ENCODE results near the gene BEND4. TPM values are rescaled to one million over a fixed set of nuclear protein-coding genes. Genes with fewer than 3 reads are reported as not detected.

The BEND4 gene
- total RNA-seq, 3 donors from 2014 or later: 0.14 to 0.51 (median 0.19) TPM

DNA sequence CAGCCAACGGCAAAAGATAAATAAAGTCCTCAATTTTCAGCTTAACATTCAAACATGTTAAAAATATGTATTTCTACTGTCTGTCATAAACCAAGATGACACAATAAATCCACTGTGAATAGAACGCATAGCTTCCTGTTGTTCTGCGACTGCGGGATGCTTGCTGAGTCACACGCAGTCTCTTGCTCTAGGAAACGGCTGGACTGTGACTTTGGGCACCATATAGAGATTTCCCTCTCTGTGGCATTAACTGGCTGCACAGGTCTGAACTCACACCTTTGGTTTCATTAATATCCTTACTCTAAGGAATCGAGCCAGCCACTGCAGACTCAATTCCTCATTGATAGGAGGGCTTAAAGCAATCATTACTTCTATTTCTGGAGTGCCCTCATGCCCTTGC, 8.4 kb downstream of the BEND4 start:
- Histone ChIP-seq H3K4me3 (no peak overlapping the region), H3K36me3 (ENCODE audit: low read depth) (no peaks in the 10 kb centered on the region), H3K4me1 (ENCODE audit: low read depth) (no peaks in the 10 kb centered on the region), H3K9me3 (no peaks in the 10 kb centered on the region)
- TF ChIP-seq, protein P1, sequence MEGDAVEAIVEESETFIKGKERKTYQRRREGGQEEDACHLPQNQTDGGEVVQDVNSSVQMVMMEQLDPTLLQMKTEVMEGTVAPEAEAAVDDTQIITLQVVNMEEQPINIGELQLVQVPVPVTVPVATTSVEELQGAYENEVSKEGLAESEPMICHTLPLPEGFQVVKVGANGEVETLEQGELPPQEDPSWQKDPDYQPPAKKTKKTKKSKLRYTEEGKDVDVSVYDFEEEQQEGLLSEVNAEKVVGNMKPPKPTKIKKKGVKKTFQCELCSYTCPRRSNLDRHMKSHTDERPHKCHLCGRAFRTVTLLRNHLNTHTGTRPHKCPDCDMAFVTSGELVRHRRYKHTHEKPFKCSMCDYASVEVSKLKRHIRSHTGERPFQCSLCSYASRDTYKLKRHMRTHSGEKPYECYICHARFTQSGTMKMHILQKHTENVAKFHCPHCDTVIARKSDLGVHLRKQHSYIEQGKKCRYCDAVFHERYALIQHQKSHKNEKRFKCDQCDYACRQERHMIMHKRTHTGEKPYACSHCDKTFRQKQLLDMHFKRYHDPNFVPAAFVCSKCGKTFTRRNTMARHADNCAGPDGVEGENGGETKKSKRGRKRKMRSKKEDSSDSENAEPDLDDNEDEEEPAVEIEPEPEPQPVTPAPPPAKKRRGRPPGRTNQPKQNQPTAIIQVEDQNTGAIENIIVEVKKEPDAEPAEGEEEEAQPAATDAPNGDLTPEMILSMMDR (IDR thresholded peaks at IDR 0.05): no peak
- ATAC-seq (no peak), DNase-seq (no peak)
- intact Hi-C loops (cut with DNase I, micrococcal nuclease): no loop called here

GRCh38 chr4:42142591-42142990, 9.9 kb downstream of the BEND4 start:
- DNase-seq: no peak
- TF ChIP-seq, protein P1 (IDR thresholded peaks at IDR 0.05): no peak
- no peak for ATAC-seq
- H3K36me3 ChIP-seq (ENCODE audit: low read depth): no peaks in the 10 kb centered on the region
- intact Hi-C loops (cut with DNase I, micrococcal nuclease): no loop called here
- H3K4me3 ChIP-seq: no peak overlapping the region
- H3K4me1 ChIP-seq (ENCODE audit: low read depth): no peaks in the 10 kb centered on the region
- no peaks in the 10 kb centered on the region for H3K9me3 ChIP-seq

DNA sequence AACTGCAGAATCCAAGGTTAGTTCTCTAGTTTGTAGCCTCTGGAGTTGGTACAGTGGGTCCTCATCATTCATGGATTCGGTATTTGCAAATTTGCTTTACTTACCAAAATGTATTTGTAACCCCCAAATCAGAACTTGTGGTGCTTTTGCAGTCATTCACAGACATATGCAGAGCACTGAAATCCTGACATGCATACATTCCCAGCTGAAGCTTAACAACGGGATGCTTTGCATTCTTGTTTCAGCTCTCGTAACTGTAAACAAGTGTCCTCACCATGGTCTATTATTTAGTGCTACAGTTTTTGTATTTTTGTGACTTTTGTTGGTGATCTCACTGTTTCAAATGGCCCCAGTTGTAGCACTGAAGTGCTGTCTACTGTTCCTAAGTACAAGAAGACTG, 16.1 kb downstream of the BEND4 start:
- Histone ChIP-seq H3K4me3 (no peak overlapping the region), H3K4me1 (ENCODE audit: low read depth) (no peaks in the 10 kb centered on the region), H3K9me3 (no peaks in the 10 kb centered on the region), H3K36me3 (ENCODE audit: low read depth) (no peaks in the 10 kb centered on the region)
- no peak for DNase-seq
- intact Hi-C loops (cut with DNase I, micrococcal nuclease): no loop called here
- ATAC-seq: no peak
- TF ChIP-seq, protein P1 (IDR thresholded peaks at IDR 0.05): no peak

- TF ChIP-seq, protein P1 (IDR thresholded peaks at IDR 0.05): no peak
- Histone ChIP-seq H3K36me3 (ENCODE audit: low read depth) (no peaks in the 10 kb centered on the region), H3K4me3 (no peak overlapping the region), H3K9me3 (no peaks in the 10 kb centered on the region), H3K4me1 (ENCODE audit: low read depth) (no peaks in the 10 kb centered on the region)
- DNase-seq (no peak), ATAC-seq (no peak)
- intact Hi-C loops (cut with DNase I, micrococcal nuclease): no loop called here
Observed at GRCh38 chr4:42133006-42133405, 19.4 kb downstream of the BEND4 start.

DNA sequence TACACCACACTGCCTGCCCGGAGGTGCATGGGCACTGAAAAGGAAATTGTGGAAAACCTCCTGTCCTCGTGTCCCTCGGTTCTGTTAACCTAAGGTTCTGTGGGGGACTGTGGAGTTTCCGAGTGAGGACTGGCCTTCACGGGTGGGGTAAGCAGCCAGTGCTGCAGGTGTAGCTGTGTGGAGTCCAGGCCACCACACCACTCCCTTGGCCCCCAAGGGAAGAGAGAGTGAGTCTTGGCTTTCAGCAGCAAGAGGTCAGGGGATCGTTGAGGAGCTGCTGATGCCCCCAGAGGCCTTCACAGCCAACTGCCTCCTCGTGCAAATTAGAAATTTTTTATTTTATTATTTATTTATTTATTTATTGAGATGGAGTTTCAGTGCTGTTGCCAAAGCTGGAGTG, 20.4 kb downstream of the BEND4 start:
- TF ChIP-seq, protein P1 (IDR thresholded peaks at IDR 0.05): no peak
- H3K4me3 ChIP-seq: no peak overlapping the region
- no peaks in the 10 kb centered on the region for H3K36me3 ChIP-seq (ENCODE audit: low read depth)
- ATAC-seq (no peak), DNase-seq (no peak)
- no peaks in the 10 kb centered on the region for H3K9me3 ChIP-seq
- no peaks in the 10 kb centered on the region for H3K4me1 ChIP-seq (ENCODE audit: low read depth)
- intact Hi-C loops (cut with DNase I, micrococcal nuclease): no loop called here

DNA sequence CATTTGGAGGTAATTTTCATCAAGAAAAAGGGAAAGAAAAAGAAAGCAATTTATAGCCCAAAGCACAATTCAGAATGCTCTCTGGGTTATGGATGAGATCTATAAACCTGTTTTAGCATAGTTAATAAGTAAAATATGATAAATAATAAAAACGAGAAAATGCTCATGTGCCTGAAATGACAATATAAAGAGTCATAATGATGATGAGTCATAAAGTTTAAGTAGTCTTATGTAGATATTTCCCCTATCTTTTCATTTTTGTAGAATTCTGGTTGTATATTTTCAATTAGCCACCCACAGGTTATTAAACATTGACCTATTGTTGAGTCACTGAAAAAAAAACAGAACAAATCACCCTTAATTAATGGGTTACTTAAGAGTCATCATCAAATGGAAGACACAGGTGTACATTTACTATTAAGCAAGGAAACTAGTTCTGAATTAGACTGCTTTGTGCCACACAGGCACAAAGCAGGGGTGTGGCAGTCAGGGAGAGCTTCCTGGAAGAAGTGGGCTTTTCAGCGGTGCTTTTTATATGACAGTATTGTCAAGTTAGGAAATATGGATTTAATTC, 29.3 kb downstream of the BEND4 start:
- intact Hi-C loops (cut with DNase I, micrococcal nuclease): no loop called here
- no peaks in the 10 kb centered on the region for H3K4me1 ChIP-seq (ENCODE audit: low read depth)
- no peak overlapping the region for H3K4me3 ChIP-seq
- DNase-seq (no peak), ATAC-seq (no peak)
- H3K36me3 ChIP-seq (ENCODE audit: low read depth): no peaks in the 10 kb centered on the region
- H3K9me3 ChIP-seq: no peaks in the 10 kb centered on the region
- TF ChIP-seq, protein P1 (IDR thresholded peaks at IDR 0.05): no peak
